Measurements from ENCODE around the gene CCNJL.

DNA sequence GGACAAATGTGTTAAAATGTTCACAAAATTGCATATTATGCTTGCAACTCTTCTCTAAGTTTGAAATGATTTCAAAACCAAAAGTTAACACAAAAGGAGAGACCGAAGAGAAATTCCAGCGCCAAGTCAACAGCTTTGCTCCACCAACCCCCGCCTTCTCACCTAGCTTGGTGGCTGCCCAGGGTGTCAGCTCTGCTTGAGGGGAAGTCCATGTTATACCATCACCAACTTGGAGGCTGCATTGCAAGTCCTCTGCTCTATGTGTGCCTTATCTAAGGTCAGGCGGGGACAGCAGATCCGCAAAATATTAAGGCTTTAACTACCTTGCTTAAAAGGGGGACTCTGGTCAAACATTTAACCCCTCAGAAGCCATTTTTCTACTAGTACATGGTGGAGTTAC is 14.6 kb downstream of the CCNJL start:
- no peak for TF ChIP-seq HDGF (IDR thresholded peaks at IDR 0.05; ENCODE audit: borderline replicate concordance)
- no peak for TF ChIP-seq CTBP1 (IDR thresholded peaks at IDR 0.05; ENCODE audit: borderline replicate concordance)
- TF ChIP-seq BHLHE40 (IDR thresholded peaks at IDR 0.05; ENCODE audit: borderline replicate concordance), result no peak
- TF ChIP-seq TARDBP (IDR thresholded peaks at IDR 0.05), result no peak
- TF ChIP-seq ARNT (IDR thresholded peaks at IDR 0.05), result no peak
- no peak for TF ChIP-seq FOXM1 (IDR thresholded peaks at IDR 0.05; ENCODE audit: borderline replicate concordance)

Data from HEK293T (cell line).